Effector CD4-positive, alpha-beta T cell (primary cell): Measurements from ENCODE around the gene EFNA5. TPM values are rescaled to one million over a fixed set of nuclear protein-coding genes. Genes with fewer than 3 reads are reported as not detected.

Source experiments
- DNase-seq: peaks from one replicate; pipeline ENCODE4 v3.0.0-alpha.2; 2020
- total RNA-seq: gene quantifications from one replicate; lab custom pipeline; 2026; lab: John Stamatoyannopoulos, UW

The EFNA5 gene
- not detected for total RNA-seq

GRCh38 chr5:107670932-107671741 is at the start of gene EFNA5:
Gene EFNA5, minus strand, starts transcription at chr5:107670937.
- DNase-seq = no peak

GRCh38 chr5:107719034-107719606 is 48.4 kb upstream of the EFNA5 start:
- no peak for DNase-seq

GRCh38 chr5:107717816-107718215 is 47.1 kb upstream of the EFNA5 start:
- no peak for DNase-seq

GRCh38 chr5:107713228-107713627 is 42.5 kb upstream of the EFNA5 start:
- DNase-seq = no peak

GRCh38 chr5:107712359-107712870 is 41.7 kb upstream of the EFNA5 start:
- DNase-seq = no peak

GRCh38 chr5:107705402-107706014 is 34.8 kb upstream of the EFNA5 start:
- no peak for DNase-seq

GRCh38 chr5:107704681-107705401 is 34.1 kb upstream of the EFNA5 start:
- no peak for DNase-seq

- no peak for DNase-seq
These were observed 29.7 kb upstream of the EFNA5 start for GRCh38 chr5:107700481-107700880.

- no peak for DNase-seq
These were observed 28.7 kb upstream of the EFNA5 start for GRCh38 chr5:107699425-107699824.

GRCh38 chr5:107698286-107698685 is 27.5 kb upstream of the EFNA5 start:
- DNase-seq = no peak

- no peak for DNase-seq
These were observed 25.8 kb upstream of the EFNA5 start for GRCh38 chr5:107696498-107696897.

- no peak for DNase-seq
These were observed 25.3 kb upstream of the EFNA5 start for GRCh38 chr5:107696080-107696479.

GRCh38 chr5:107687937-107688336 is 17.2 kb upstream of the EFNA5 start:
- DNase-seq = no peak

- DNase-seq = no peak
These were observed 16.7 kb upstream of the EFNA5 start for GRCh38 chr5:107687404-107687803.

GRCh38 chr5:107682533-107682932 is 11.8 kb upstream of the EFNA5 start:
- DNase-seq = no peak

- no peak for DNase-seq
These were observed 10.1 kb upstream of the EFNA5 start for GRCh38 chr5:107680799-107681198.

GRCh38 chr5:107680099-107680498 is 9.4 kb upstream of the EFNA5 start:
- DNase-seq = no peak

- DNase-seq = no peak
These were observed 6.0 kb upstream of the EFNA5 start for GRCh38 chr5:107676702-107677101.

- DNase-seq = no peak
These were observed 4.5 kb upstream of the EFNA5 start for GRCh38 chr5:107675201-107675600.

- DNase-seq = no peak
These were observed 3.9 kb upstream of the EFNA5 start for GRCh38 chr5:107674655-107675054.

- peak; percentile 37 for DNase-seq
These were observed 2.8 kb upstream of the EFNA5 start for GRCh38 chr5:107673368-107674136.

- DNase-seq = no peak
These were observed 2.3 kb upstream of the EFNA5 start for GRCh38 chr5:107673039-107673367.
